HCT116 (cell line): ENCODE data around the gene MBNL2. TPM values are rescaled to one million over a fixed set of nuclear protein-coding genes. Genes with fewer than 3 reads are reported as not detected.

Experiments
- ATAC-seq: fragments of 200-7000 bp; cut with Tn5 transposase; 2 replicates; pipeline ENCODE4 v1.9.1; 2020; ENCODE audit warnings: mild to moderate bottlenecking, moderate library complexity
- BruUV-seq: library from RNA; stranded (reverse); fragments of 400-500 nt; replicated peaks from 2 replicates; lab custom pipeline; 2021; lab: Mats Ljungman, UMichigan
- CTCF ChIA-PET: fragments of 300-600 bp; sonication (Branson Sonifier 250); formaldehyde crosslinking; loops from one replicate; lab custom pipeline; 2021; ENCODE audit warnings: antibody characterized with exemption; lab: Charles Lee
- POLR2A ChIA-PET: fragments of 300-600, 350-600 bp; sonication (Branson Sonifier 250); formaldehyde crosslinking; loops from one replicate; lab custom pipeline; 2021; ENCODE audit warnings: antibody characterized with exemption; lab: Charles Lee
- RAD21 ChIA-PET, 2 experiments: fragments of 300-600 bp; sonication (Branson Sonifier 250); formaldehyde crosslinking; loops; one replicate each; lab custom pipeline; 2023; ENCODE audit warnings: low total read pairs in 2 of 2; ENCODE audit not compliant: uncharacterized antibody in 2 of 2, unreplicated experiment in 2 of 2, low non-redundant PET in 1 of 2; lab: Charles Lee
- DNase-seq: peaks from one replicate; pipeline ENCODE4 v3.0.0-alpha.2; 2010; ENCODE audit warnings: low read depth, low spot score
- H2AFZ ChIP-seq: fragments of 200-600 bp; shearing (Covaris generic), sonication (generic); 2 replicates; pipeline ENCODE4 v1.6.1; 2017; ENCODE audit warnings: low read depth, mixed run types, mixed read lengths, antibody characterized with exemption, low read length; ENCODE audit not compliant: poor library complexity, severe bottlenecking
- H3K27ac ChIP-seq: 2 replicates; pipeline ENCODE4 v1.5.1; 2012; ENCODE audit warnings: low read depth, low read length
- H3K27me3 ChIP-seq: fragments of 200-600 bp; sonication (generic); 2 replicates; pipeline ENCODE4 v1.6.1; 2016; ENCODE audit warnings: mixed run types, low read length, mixed read lengths; ENCODE audit not compliant: insufficient read depth
- H3K36me3 ChIP-seq, 2 experiments: fragments of 200-500 bp in 1 of 2; fragments of 200-600 bp in 1 of 2; sonication (Bioruptor generic) in 1 of 2; sonication (generic) in 1 of 2; 2 replicates each; pipeline versions ENCODE4 v1.5.1 to v1.6.1; 2014 to 2016; ENCODE audit warnings: low read length in 2 of 2, inconsistent platforms in 1 of 2, mixed read lengths in 1 of 2, mixed run types in 1 of 2; ENCODE audit not compliant: insufficient read depth in 2 of 2, control insufficient read depth in 1 of 2
- H3K4me1 ChIP-seq, 2 experiments: fragments of 200-600 bp in 1 of 2; sonication (generic) in 1 of 2; 2 replicates each; pipeline versions ENCODE4 v1.5.1 to v1.6.1; 2012 to 2017; ENCODE audit warnings: low read length in 2 of 2, inconsistent platforms in 1 of 2, mild to moderate bottlenecking in 1 of 2, mixed read lengths in 1 of 2, mixed run types in 1 of 2, moderate library complexity in 1 of 2; ENCODE audit not compliant: insufficient read depth in 2 of 2, control insufficient read depth in 1 of 2
- H3K4me2 ChIP-seq: fragments of 200-600 bp; sonication (generic); 2 replicates; pipeline ENCODE4 v1.6.1; 2017; ENCODE audit warnings: mixed run types, low read length, mixed read lengths
- H3K4me3 ChIP-seq, 2 experiments: fragments of 200-600 bp in 1 of 2; sonication (generic) in 1 of 2; replicated peaks in 1 of 2; 2 replicates each; pipeline ENCODE4 v1.5.1; 2011 to 2016; ENCODE audit warnings: low read length in 2 of 2, control low read depth in 1 of 2, low read depth in 1 of 2, mild to moderate bottlenecking in 1 of 2, mixed read lengths in 1 of 2, mixed run types in 1 of 2
- H3K79me2 ChIP-seq: fragments of 200-600 bp; sonication (generic); 2 replicates; pipeline ENCODE4 v1.6.1; 2017; ENCODE audit warnings: mild to moderate bottlenecking, mixed run types, low read length, moderate library complexity, mixed read lengths; ENCODE audit not compliant: insufficient read depth
- H3K9ac ChIP-seq: fragments of 200-600 bp; sonication (generic); 2 replicates; pipeline ENCODE4 v1.6.1; 2016; ENCODE audit warnings: low read length, mixed read lengths
- H3K9me2 ChIP-seq: fragments of 200-600 bp; sonication (generic), shearing (Covaris generic); 2 replicates; pipeline ENCODE4 v1.6.1; 2017; ENCODE audit warnings: mixed run types, mild to moderate bottlenecking, moderate library complexity; ENCODE audit not compliant: insufficient read depth
- H3K9me3 ChIP-seq, 2 experiments: fragments of 200-500 bp in 1 of 2; fragments of 200-600 bp in 1 of 2; sonication (Bioruptor generic) in 1 of 2; sonication (generic) in 1 of 2; 2 replicates each; pipeline ENCODE4 v1.6.1; 2014 to 2017; ENCODE audit warnings: low read length in 2 of 2, mixed read lengths in 2 of 2, inconsistent platforms in 1 of 2, low read depth in 1 of 2, mild to moderate bottlenecking in 1 of 2, mixed run types in 1 of 2, moderate library complexity in 1 of 2; ENCODE audit not compliant: control insufficient read depth in 1 of 2, insufficient read depth in 1 of 2
- H4K20me1 ChIP-seq: fragments of 200-600 bp; sonication (generic), shearing (Covaris generic); 2 replicates; pipeline ENCODE4 v1.6.1; 2017; ENCODE audit warnings: mixed run types, mild to moderate bottlenecking, moderate library complexity; ENCODE audit not compliant: insufficient read depth
- CBX3 ChIP-seq: IDR thresholded peaks from 2 replicates; pipeline ENCODE4 v1.6.1; 2012; ENCODE audit warnings: low read depth
- CTCF ChIP-seq, 3 experiments: fragments of 200-600 bp in 1 of 3; sonication (generic) in 1 of 3; IDR thresholded peaks in 2 of 3; conservative IDR thresholded peaks in 1 of 3; 2 replicates each; pipeline ENCODE4 v1.5.1; 2012 to 2017; ENCODE audit warnings: low read depth in 2 of 3, low read length in 2 of 3, antibody characterized with exemption in 1 of 3, borderline replicate concordance in 1 of 3, control low read depth in 1 of 3, mild to moderate bottlenecking in 1 of 3, mixed read lengths in 1 of 3, mixed run types in 1 of 3, moderate library complexity in 1 of 3; ENCODE audit not compliant: insufficient read depth in 1 of 3
- ELF1 ChIP-seq: IDR thresholded peaks from 2 replicates; pipeline ENCODE4 v1.6.1; 2012; ENCODE audit warnings: low read depth, borderline replicate concordance
- EZH2 ChIP-seq: fragments of 200-600 bp; sonication (generic); IDR thresholded peaks from 2 replicates; pipeline ENCODE4 v1.6.1; 2017; ENCODE audit warnings: antibody characterized with exemption, mixed run types
- EZH2phosphoT487 ChIP-seq: fragments of 200-600 bp; IDR thresholded peaks from 2 replicates; pipeline ENCODE4 v1.6.1; 2018; ENCODE audit warnings: antibody characterized with exemption, borderline replicate concordance
- JUND ChIP-seq: IDR thresholded peaks from 2 replicates; pipeline ENCODE4 v1.6.1; 2012
- MAX ChIP-seq: IDR thresholded peaks from 2 replicates; pipeline ENCODE4 v1.6.1; 2012
- POLR2A ChIP-seq: IDR thresholded peaks from 2 replicates; pipeline ENCODE4 v1.7.0; 2011; ENCODE audit warnings: borderline replicate concordance; ENCODE audit not compliant: insufficient read depth, insufficient read length; ENCODE audit errors: extremely low read depth
- REST ChIP-seq: IDR thresholded peaks from 2 replicates; pipeline ENCODE4 v1.6.1; 2012; ENCODE audit warnings: low read depth
- SIN3A ChIP-seq: IDR thresholded peaks from 2 replicates; pipeline ENCODE4 v1.6.1; 2012; ENCODE audit warnings: low read depth
- SP1 ChIP-seq: IDR thresholded peaks from 2 replicates; pipeline ENCODE4 v1.6.1; 2012; ENCODE audit warnings: low read depth
- SRF ChIP-seq: IDR thresholded peaks from 2 replicates; pipeline ENCODE4 v1.6.1; 2012; ENCODE audit warnings: low read depth
- YY1 ChIP-seq: IDR thresholded peaks from 2 replicates; pipeline ENCODE4 v1.6.1; 2011; ENCODE audit warnings: low read length, low read depth, moderate library complexity, mild to moderate bottlenecking; ENCODE audit not compliant: insufficient replicate concordance; ENCODE audit errors: extremely low read depth
- ZFX ChIP-seq: fragments of 450-650 bp; IDR thresholded peaks from 2 replicates; pipeline ENCODE4 v1.6.1; 2017
- ZNF274 ChIP-seq: fragments of 200-500 bp; sonication (Bioruptor generic); IDR thresholded peaks from 2 replicates; pipeline ENCODE4 v1.6.1; 2014; ENCODE audit warnings: mild to moderate bottlenecking, low read depth, low read length, inconsistent platforms
- intact Hi-C: fragments of 100-400 bp; cut with micrococcal nuclease; formaldehyde crosslinking; loops from 2 replicates; pipeline ENCODE4 v1.10.0; 2022
- total RNA-seq: library from RNA; stranded (reverse); gene quantifications from one replicate; pipeline ENCODE4 v1.2.1, GENCODE V29; 2021; ENCODE audit not compliant: unreplicated experiment
- TF ChIP-seq, protein P1 (sequence below): IDR thresholded peaks from 2 replicates; pipeline ENCODE4 v1.6.1; 2011; ENCODE audit warnings: mild to moderate bottlenecking, low read length, moderate library complexity; ENCODE audit not compliant: insufficient replicate concordance; ENCODE audit errors: extremely low read depth

Gene MBNL2
- total RNA-seq, 1 experiment from 2014 or later = 73.9 TPM

DNA sequence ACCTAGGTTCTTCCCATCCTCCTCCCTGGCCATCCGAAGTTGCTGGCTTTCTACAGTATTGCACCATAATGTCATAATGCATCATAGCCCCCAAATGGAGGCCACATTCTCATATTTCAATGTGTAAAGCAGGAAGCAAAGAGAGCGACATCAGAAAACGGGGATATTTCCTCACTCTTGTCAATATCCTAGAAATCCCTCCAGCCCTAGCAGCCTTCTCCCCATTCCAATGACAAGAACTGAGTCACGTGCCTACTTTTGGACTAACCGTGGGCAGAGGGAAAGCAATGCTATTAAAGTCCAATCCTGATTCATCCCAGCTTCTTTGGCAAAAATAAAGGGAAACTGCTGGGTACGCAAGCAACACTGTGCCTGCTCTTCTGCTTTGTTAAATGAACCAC lies 207.5 kb downstream of the MBNL2 start:
- no peak for ATAC-seq
- Histone ChIP-seq H3K27me3 (no peaks in the 10 kb centered on the region), H3K4me1 (peaks cover 2 to 18% of the 10 kb centered on the region in 2 experiments; a peak in 2 of 4 replicates), H4K20me1 (no peaks in the 10 kb centered on the region), H3K9ac (no peak overlapping the region), H3K4me3 (no peak overlapping the region)
- ChIA-PET RAD21 (no interaction called here), POLR2A (no interaction called here)
- no peak for TF ChIP-seq REST
- no peak for TF ChIP-seq MAX
- TF ChIP-seq ZNF274 = no peak
- no peak for TF ChIP-seq ELF1
- no peak for TF ChIP-seq EZH2phosphoT487
- no peak for TF ChIP-seq JUND
- TF ChIP-seq EZH2 = no peak
- no peak for TF ChIP-seq SRF
- TF ChIP-seq SP1 = no peak
- no peak for TF ChIP-seq POLR2A
- no peak for TF ChIP-seq CTCF (IDR thresholded peaks at IDR 0.05 in 2 of 3, conservative IDR thresholded peaks at IDR 0.05 in 1 of 3; ENCODE audit: borderline replicate concordance in 1 of 3, insufficient read depth in 1 of 3, low read depth in 2 of 3, low read length in 2 of 3)
- TF ChIP-seq SIN3A = no peak
- TF ChIP-seq YY1 = no peak
- no peak for TF ChIP-seq CBX3
- TF ChIP-seq, protein P1, sequence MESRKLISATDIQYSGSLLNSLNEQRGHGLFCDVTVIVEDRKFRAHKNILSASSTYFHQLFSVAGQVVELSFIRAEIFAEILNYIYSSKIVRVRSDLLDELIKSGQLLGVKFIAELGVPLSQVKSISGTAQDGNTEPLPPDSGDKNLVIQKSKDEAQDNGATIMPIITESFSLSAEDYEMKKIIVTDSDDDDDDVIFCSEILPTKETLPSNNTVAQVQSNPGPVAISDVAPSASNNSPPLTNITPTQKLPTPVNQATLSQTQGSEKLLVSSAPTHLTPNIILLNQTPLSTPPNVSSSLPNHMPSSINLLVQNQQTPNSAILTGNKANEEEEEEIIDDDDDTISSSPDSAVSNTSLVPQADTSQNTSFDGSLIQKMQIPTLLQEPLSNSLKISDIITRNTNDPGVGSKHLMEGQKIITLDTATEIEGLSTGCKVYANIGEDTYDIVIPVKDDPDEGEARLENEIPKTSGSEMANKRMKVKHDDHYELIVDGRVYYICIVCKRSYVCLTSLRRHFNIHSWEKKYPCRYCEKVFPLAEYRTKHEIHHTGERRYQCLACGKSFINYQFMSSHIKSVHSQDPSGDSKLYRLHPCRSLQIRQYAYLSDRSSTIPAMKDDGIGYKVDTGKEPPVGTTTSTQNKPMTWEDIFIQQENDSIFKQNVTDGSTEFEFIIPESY = no peak
- no peak for TF ChIP-seq ZFX
- TF ChIP-seq, all 23 proteins: peak for 0
- BruUV-seq = no TSS peak
- intact Hi-C loops = loop anchor here (10.0 kb wide), 1 partner anchor 545 kb away; no protein-coding TSS in a partner anchor
- Histone ChIP-seq H3K27ac (no peak overlapping the region), H3K4me2 (no peak overlapping the region), H3K9me3 (no peaks in the 10 kb centered on the region), H3K79me2 (peaks cover 2% of the 10 kb centered on the region; the same call in 1 of the 2 replicates), H3K36me3 (no peaks in the 10 kb centered on the region), H2AFZ (no peak overlapping the region), H3K9me2 (no peaks in the 10 kb centered on the region)
- CTCF ChIA-PET = interaction anchor here (0.6 kb wide), 1 partner anchor 1748 kb away, joined by 3 read pairs; no protein-coding TSS in a partner anchor
- no peak for DNase-seq
